Measurements from ENCODE around the gene GPC3.
"Not testable (repeated sequence)": the region's sequence is repeated elsewhere in the genome, so short reads cannot be mapped to it uniquely, and the experiment has no call there.

Gene GPC3

GRCh38 chrX:133742602-133743305 lies 242.6 kb downstream of the GPC3 start:
- no peak for DNase-seq (ENCODE audit: low read depth)
- H3K4me3 ChIP-seq (ENCODE audit: control insufficient read depth, low read depth, low read length): no peak overlapping the region
- TF ChIP-seq CTCF (conservative IDR thresholded peaks at IDR 0.05; ENCODE audit: control insufficient read depth, insufficient read depth, low read depth, low read length): no peak

GRCh38 chrX:133741303-133741702 lies 244.1 kb downstream of the GPC3 start:
- H3K4me3 ChIP-seq (ENCODE audit: control insufficient read depth, low read depth, low read length): no peak overlapping the region
- no peak for TF ChIP-seq CTCF (conservative IDR thresholded peaks at IDR 0.05; ENCODE audit: control insufficient read depth, insufficient read depth, low read depth, low read length)
- DNase-seq (ENCODE audit: low read depth): peak; percentile 11

- no peak for TF ChIP-seq CTCF (conservative IDR thresholded peaks at IDR 0.05; ENCODE audit: control insufficient read depth, insufficient read depth, low read depth, low read length)
- no peak for DNase-seq (ENCODE audit: low read depth)
- H3K4me3 ChIP-seq (ENCODE audit: control insufficient read depth, low read depth, low read length): no peak overlapping the region
Measured at GRCh38 chrX:133726642-133727041, 258.8 kb downstream of the GPC3 start.

GRCh38 chrX:133726211-133726630 lies 259.2 kb downstream of the GPC3 start:
- no peak for TF ChIP-seq CTCF (conservative IDR thresholded peaks at IDR 0.05; ENCODE audit: control insufficient read depth, insufficient read depth, low read depth, low read length)
- peak; percentile 67 for DNase-seq (ENCODE audit: low read depth)
- H3K4me3 ChIP-seq (ENCODE audit: control insufficient read depth, low read depth, low read length): no peak overlapping the region

- no peak overlapping the region for H3K4me3 ChIP-seq (ENCODE audit: control insufficient read depth, low read depth, low read length)
- no peak for TF ChIP-seq CTCF (conservative IDR thresholded peaks at IDR 0.05; ENCODE audit: control insufficient read depth, insufficient read depth, low read depth, low read length)
- no peak for DNase-seq (ENCODE audit: low read depth)
Measured at GRCh38 chrX:133723930-133724329, 261.5 kb downstream of the GPC3 start.

- DNase-seq (ENCODE audit: low read depth): no peak
- no peak overlapping the region for H3K4me3 ChIP-seq (ENCODE audit: control insufficient read depth, low read depth, low read length)
- TF ChIP-seq CTCF (conservative IDR thresholded peaks at IDR 0.05; ENCODE audit: control insufficient read depth, insufficient read depth, low read depth, low read length): no peak
Measured at GRCh38 chrX:133722756-133723155, 262.6 kb downstream of the GPC3 start.

GRCh38 chrX:133720269-133720668 lies 265.1 kb downstream of the GPC3 start:
- H3K4me3 ChIP-seq (ENCODE audit: control insufficient read depth, low read depth, low read length); DNase-seq (ENCODE audit: low read depth): not testable (repeated sequence)
